ENCODE results near the gene CNFN. TPM values are rescaled to one million over a fixed set of nuclear protein-coding genes. Genes with fewer than 3 reads are reported as not detected.

Gene CNFN
- total RNA-seq, 1 experiment from 2014 or later = 4.6 TPM

- DNase-seq (ENCODE audit: low read depth, low spot score) (no peak), ATAC-seq (no peak)
- ChIA-PET POLR2A (no interaction called here), CTCF (no interaction called here)
- Histone ChIP-seq H3K27me3 (ENCODE audit: control insufficient read depth, insufficient read depth, low read length) (no peaks in the 10 kb centered on the region), H3K4me3 (ENCODE audit: low read depth in 2 of 2, low read length in 2 of 2) (no peak overlapping the region), H3K36me3 (ENCODE audit: control insufficient read depth, insufficient read depth, low read length) (no peaks in the 10 kb centered on the region), H3K9me3 (ENCODE audit: control insufficient read depth, insufficient read depth, low read depth, low read length) (no peaks in the 10 kb centered on the region), H3K27ac (ENCODE audit: low read length) (no peak overlapping the region), H3K4me1 (ENCODE audit: control insufficient read depth, insufficient read depth, low read length) (no peaks in the 10 kb centered on the region)
- in situ Hi-C loops (cut with HindIII; ENCODE audit: low pct_unique_long_range_greater_than_20kb, low sequenced_read_pairs) = no loop called here
- intact Hi-C loops (cut with micrococcal nuclease; ENCODE audit: unreplicated experiment) = no loop called here
- BruUV-seq (replicated peaks) = no TSS peak
- no peak for TF ChIP-seq REST (IDR thresholded peaks at IDR 0.05; ENCODE audit: insufficient read depth in 1 of 2, low read depth in 2 of 2, low read length in 1 of 2)
- TF ChIP-seq TCF7L2 (IDR thresholded peaks at IDR 0.05; ENCODE audit: low read depth, low read length) = no peak
- TF ChIP-seq CTCF (IDR thresholded peaks at IDR 0.05) = no peak
- TF ChIP-seq POLR2AphosphoS5 (IDR thresholded peaks at IDR 0.05; ENCODE audit: low read depth, low read length) = no peak
- no peak for TF ChIP-seq SIN3A (IDR thresholded peaks at IDR 0.05; ENCODE audit: borderline replicate concordance, insufficient read depth, low read depth, low read length)
These were observed 20.5 kb downstream of the CNFN start for GRCh38 chr19:42369433-42370067.

GRCh38 chr19:42368765-42369164 lies 21.3 kb downstream of the CNFN start:
- Histone ChIP-seq H3K9me3 (ENCODE audit: control insufficient read depth, insufficient read depth, low read depth, low read length) (no peaks in the 10 kb centered on the region), H3K27ac (ENCODE audit: low read length) (no peak overlapping the region), H3K4me3 (ENCODE audit: low read depth in 2 of 2, low read length in 2 of 2) (no peak overlapping the region), H3K36me3 (ENCODE audit: control insufficient read depth, insufficient read depth, low read length) (no peaks in the 10 kb centered on the region), H3K27me3 (ENCODE audit: control insufficient read depth, insufficient read depth, low read length) (no peaks in the 10 kb centered on the region), H3K4me1 (ENCODE audit: control insufficient read depth, insufficient read depth, low read length) (no peaks in the 10 kb centered on the region)
- in situ Hi-C loops (cut with HindIII; ENCODE audit: low pct_unique_long_range_greater_than_20kb, low sequenced_read_pairs) (no loop called here), intact Hi-C loops (cut with micrococcal nuclease; ENCODE audit: unreplicated experiment) (no loop called here)
- ChIA-PET POLR2A (no interaction called here), CTCF (no interaction called here)
- TF ChIP-seq SIN3A (IDR thresholded peaks at IDR 0.05; ENCODE audit: borderline replicate concordance, insufficient read depth, low read depth, low read length) (no peak), POLR2AphosphoS5 (IDR thresholded peaks at IDR 0.05; ENCODE audit: low read depth, low read length) (no peak), REST (IDR thresholded peaks at IDR 0.05; ENCODE audit: insufficient read depth in 1 of 2, low read depth in 2 of 2, low read length in 1 of 2) (no peak), CTCF (IDR thresholded peaks at IDR 0.05) (no peak), TCF7L2 (IDR thresholded peaks at IDR 0.05; ENCODE audit: low read depth, low read length) (no peak)
- ATAC-seq (no peak), DNase-seq (ENCODE audit: low read depth, low spot score) (no peak)
- BruUV-seq (replicated peaks) = no TSS peak

All from Panc1 (cell line).